ENCODE data around the gene FMNL2.

DNA sequence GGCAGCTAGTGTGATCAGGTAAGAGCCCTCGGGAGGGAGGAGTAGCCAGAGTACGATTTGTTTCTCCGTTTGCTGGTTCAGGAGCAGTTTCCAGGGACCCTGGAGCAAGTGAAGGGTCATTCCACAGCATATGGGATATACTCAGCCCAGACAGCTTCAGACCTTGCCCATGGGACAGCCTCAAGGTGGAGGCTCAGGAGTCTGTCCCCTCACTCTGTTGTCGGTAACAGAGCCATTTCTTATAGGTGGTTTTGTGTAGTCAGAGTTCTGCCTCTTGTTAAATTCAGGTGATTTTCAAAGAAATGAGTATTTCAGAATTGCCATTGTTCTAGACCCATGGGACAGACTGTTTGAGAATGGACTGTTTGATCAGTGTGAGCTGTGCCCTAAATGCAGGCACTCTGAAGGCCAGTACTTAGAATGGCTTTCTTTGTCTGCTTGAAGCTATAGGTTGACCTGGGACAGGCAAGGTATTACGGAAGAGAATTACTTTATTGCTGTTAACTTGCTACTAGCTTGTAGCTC, 15.2 kb downstream of the FMNL2 start:
- TF ChIP-seq POLR2A (IDR thresholded peaks at IDR 0.05; ENCODE audit: low read depth, low read length) (no peak), POLR2AphosphoS5 (IDR thresholded peaks at IDR 0.05; ENCODE audit: low read depth, low read length) (no peak)
